GM12878 (cell line): ENCODE measurements around the gene KLK13. TPM values are rescaled to one million over a fixed set of nuclear protein-coding genes. Genes with fewer than 3 reads are reported as not detected.

Experiments
- ATAC-seq: fragments of 200-7000 bp; cut with Tn5 transposase; 3 replicates; pipeline ENCODE4 v1.9.1; 2020; ENCODE audit warnings: mild to moderate bottlenecking, moderate library complexity
- BruUV-seq: library from RNA; stranded (reverse); fragments of 400-500 nt; replicated peaks from 2 replicates; lab custom pipeline; 2021; lab: Mats Ljungman, UMichigan
- CTCF ChIA-PET: fragments of 300-600 bp; sonication (Branson Sonifier 250); formaldehyde crosslinking; extraction: SDS; loops from one replicate; lab custom pipeline; 2021; ENCODE audit warnings: inconsistent platforms; lab: Yijun Ruan, JAX
- POLR2A ChIA-PET: fragments of 350-600 bp; formaldehyde crosslinking; extraction: SDS; loops from one replicate; lab custom pipeline; 2021; ENCODE audit warnings: inconsistent platforms; lab: Charles Lee
- RAD21 ChIA-PET: fragments of 300-600 bp; sonication (Branson Sonifier 250); formaldehyde crosslinking; loops from one replicate; lab custom pipeline; 2023; ENCODE audit warnings: antibody characterized with exemption; ENCODE audit not compliant: unreplicated experiment; lab: Charles Lee
- SMC1A ChIA-PET: fragments of 300-600 bp; sonication (Branson Sonifier 250); formaldehyde crosslinking; loops from one replicate; lab custom pipeline; 2023; ENCODE audit not compliant: unreplicated experiment, uncharacterized antibody; lab: Charles Lee
- DNase-seq: peaks from one replicate; pipeline ENCODE4 v3.0.0-alpha.2; 2011; ENCODE audit warnings: low read depth, low spot score
- FAIRE-seq: peaks from 3 replicates; lab custom pipeline; 2011; peaks lifted over from hg19 to GRCh38; lab: Jason Lieb, UNC
- H2AFZ ChIP-seq: 2 replicates; pipeline ENCODE4 v1.6.0; 2011; ENCODE audit warnings: low read depth, low read length, control low read depth; ENCODE audit not compliant: control insufficient read depth
- H3K27ac ChIP-seq: 2 replicates; pipeline ENCODE4 v1.5.1; 2011; ENCODE audit warnings: control low read depth; ENCODE audit not compliant: control insufficient read depth, insufficient read depth
- H3K27me3 ChIP-seq, 2 experiments: replicated peaks in 1 of 2; 2 replicates each; pipeline versions ENCODE4 v1.6.0 to v1.6.1; 2011; ENCODE audit warnings: low read length in 1 of 2; ENCODE audit not compliant: control insufficient read depth in 2 of 2, insufficient read depth in 2 of 2
- H3K36me3 ChIP-seq, 2 experiments: 2 replicates each; pipeline ENCODE4 v1.5.1; 2011; ENCODE audit warnings: low read length in 1 of 2; ENCODE audit not compliant: control insufficient read depth in 2 of 2, insufficient read depth in 2 of 2
- H3K4me1 ChIP-seq: 2 replicates; pipeline ENCODE4 v1.6.1; 2011; ENCODE audit warnings: mild to moderate bottlenecking, low read length, moderate library complexity, mixed read lengths; ENCODE audit not compliant: control insufficient read depth, insufficient read depth
- H3K4me2 ChIP-seq: 2 replicates; pipeline ENCODE4 v1.6.0; 2011; ENCODE audit warnings: control low read depth; ENCODE audit not compliant: control insufficient read depth, insufficient read depth
- H3K4me3 ChIP-seq: fragments of 200-600 bp; sonication (generic); 2 replicates; pipeline ENCODE4 v1.5.1; 2016
- H3K79me2 ChIP-seq: 2 replicates; pipeline ENCODE4 v1.6.0; 2011; ENCODE audit warnings: low read length; ENCODE audit not compliant: control insufficient read depth, insufficient read depth
- H3K9ac ChIP-seq: 2 replicates; pipeline ENCODE4 v1.8.0; 2011; ENCODE audit warnings: low read length, control low read depth, mixed read lengths; ENCODE audit not compliant: control insufficient read depth, insufficient read depth
- H3K9me3 ChIP-seq: replicated peaks from 3 replicates; pipeline ENCODE4 v1.5.1; 2011; ENCODE audit warnings: mild to moderate bottlenecking, low read length; ENCODE audit not compliant: control insufficient read depth, insufficient read depth
- H4K20me1 ChIP-seq: 2 replicates; pipeline ENCODE4 v1.6.0; 2011; ENCODE audit not compliant: control insufficient read depth, insufficient read depth
- CUX1 ChIP-seq: IDR thresholded peaks from 2 replicates; pipeline ENCODE4 v1.6.1; 2012; ENCODE audit warnings: improper control_type of control experiment, low read depth, low read length; ENCODE audit not compliant: insufficient replicate concordance
- EGR1 ChIP-seq, 2 experiments: IDR thresholded peaks; 1 replicate in 1 of 2; 2 replicates in 1 of 2; pipeline ENCODE4 v1.6.1; 2011 to 2012; ENCODE audit warnings: low read depth in 2 of 2, low read length in 2 of 2, borderline replicate concordance in 1 of 2, mild to moderate bottlenecking in 1 of 2, moderate library complexity in 1 of 2
- EZH2 ChIP-seq: IDR thresholded peaks from 2 replicates; pipeline ENCODE4 v1.6.1; 2012; ENCODE audit warnings: low read depth, mild to moderate bottlenecking, control low read depth, inconsistent platforms, low read length, borderline replicate concordance; ENCODE audit not compliant: control insufficient read depth
- HDAC6 ChIP-seq: fragments of 200-600 bp; sonication (generic); IDR thresholded peaks from one replicate; pipeline ENCODE4 v1.8.0; 2017; ENCODE audit warnings: antibody characterized with exemption; ENCODE audit not compliant: unreplicated experiment
- MAX ChIP-seq: IDR thresholded peaks from 2 replicates; pipeline ENCODE4 v1.6.1; 2012; ENCODE audit warnings: low read depth, low read length, improper control_type of control experiment
- MLLT1 ChIP-seq: fragments of 450-650 bp; IDR thresholded peaks from 2 replicates; pipeline ENCODE4 v1.6.1; 2016; ENCODE audit warnings: mild to moderate bottlenecking
- MYB ChIP-seq: fragments of 150-350 bp; IDR thresholded peaks from 2 replicates; pipeline ENCODE4 v1.6.1; 2014; ENCODE audit warnings: mild to moderate bottlenecking, low read depth, low read length, borderline replicate concordance
- NFIC ChIP-seq: IDR thresholded peaks from 2 replicates; pipeline ENCODE4 v1.6.1; 2012; ENCODE audit warnings: low read depth, mild to moderate bottlenecking, inconsistent platforms, low read length, moderate library complexity
- NFXL1 ChIP-seq: fragments of 450-650 bp; IDR thresholded peaks from 2 replicates; pipeline ENCODE4 v1.6.1; 2017; ENCODE audit warnings: antibody characterized with exemption, mild to moderate bottlenecking, borderline replicate concordance
- NR2C2 ChIP-seq: IDR thresholded peaks from 2 replicates; pipeline ENCODE4 v1.6.1; 2011; ENCODE audit warnings: borderline replicate concordance, low read depth; ENCODE audit not compliant: control insufficient read depth, insufficient read length
- NRF1 ChIP-seq: conservative IDR thresholded peaks from 2 replicates; pipeline ENCODE4 v1.6.1; 2011; ENCODE audit warnings: mild to moderate bottlenecking, low read depth, low read length, improper control_type of control experiment
- RELA ChIP-seq: fragments of 450-650 bp; IDR thresholded peaks from 2 replicates; pipeline ENCODE4 v1.8.0; 2014; ENCODE audit warnings: borderline replicate concordance; ENCODE audit not compliant: partially characterized antibody
- SIX5 ChIP-seq: IDR thresholded peaks from 2 replicates; pipeline ENCODE4 v1.6.1; 2011; ENCODE audit warnings: mild to moderate bottlenecking, low read depth, low read length, moderate library complexity; ENCODE audit not compliant: severe bottlenecking
- SUPT20H ChIP-seq: IDR thresholded peaks from 2 replicates; pipeline ENCODE4 v1.6.1; 2011; ENCODE audit warnings: low read depth, mild to moderate bottlenecking, low read length, moderate library complexity, borderline replicate concordance; ENCODE audit not compliant: control insufficient read depth
- ZBED1 ChIP-seq: IDR thresholded peaks from 2 replicates; pipeline ENCODE4 v1.6.1; 2016; ENCODE audit warnings: borderline replicate concordance
- WGBS: methylation state at CpG from one replicate; pipeline ENCODE4 v1.1.6; 2016; ENCODE audit warnings: low lambda C conversion rate; ENCODE audit not compliant: insufficient replicate concordance, insufficient coverage; ENCODE audit errors: missing lambda C conversion rate; 5-methylcytosine and 5-hydroxymethylcytosine counted together
- in situ Hi-C: fragments of 300-500 bp; cut with MboI; formaldehyde crosslinking; loops from 9 replicates; pipeline ENCODE4 v1.14.3; 2018; ENCODE audit warnings: mixed read lengths
- intact Hi-C: fragments of 100-400 bp; cut with micrococcal nuclease; formaldehyde crosslinking; loops from one replicate; pipeline ENCODE4 v1.14.2; 2022; ENCODE audit not compliant: unreplicated experiment
- polyA plus RNA-seq, 11 experiments: library from polyadenylated mRNA; depleted of rRNA in 4 of 11; unstranded in 6 of 11; stranded (reverse) in 5 of 11; fragments of >200 nt; fragmentation: Nextera tagmentation in 4 of 11; fragmentation: Illumina TruSeq in 1 of 11; extraction: Ambion mirVana in 4 of 11; extraction: Trizol in 1 of 11; gene quantifications; 1 replicate in 1 of 11; 2 replicates in 10 of 11; pipeline versions ENCODE4 v1.2.1 to v1.2.3, GENCODE V29; 2011 to 2016; ENCODE audit warnings: inconsistent platforms in 2 of 11, missing spikeins in 2 of 11, low read depth in 1 of 11
- total RNA-seq, 4 experiments: library from RNA; depleted of rRNA in 3 of 4; stranded (reverse); fragments of >200 nt in 3 of 4; fragmentation: Illumina TruSeq in 1 of 4; extraction: Trizol in 1 of 4; gene quantifications; 2 replicates each; pipeline versions ENCODE4 v1.2.1 to v1.2.3, GENCODE V29; 2013 to 2021

KLK13 gene
- total and polyA plus RNA-seq, 10 of the 15 experiments (the other 5 are each of a cell fraction or from before 2014, with no cell fraction given), result not detected

GRCh38 chr19:51066393-51067186 is 1.7 kb upstream of the KLK13 start:
- Histone ChIP-seq H3K79me2 (no peaks in the 10 kb centered on the region), H3K9ac (no peak overlapping the region), H3K27ac (no peak overlapping the region), H3K27me3 (no peaks in the 10 kb centered on the region; a peak in 1 of 4 replicates), H3K36me3 (no peaks in the 10 kb centered on the region), H3K4me2 (no peak overlapping the region), H3K9me3 (no peaks in the 10 kb centered on the region), H3K4me3 (no peak overlapping the region), H2AFZ (no peak overlapping the region), H4K20me1 (no peaks in the 10 kb centered on the region), H3K4me1 (no peaks in the 10 kb centered on the region)
- POLR2A ChIA-PET, result no interaction called here
- no peak for DNase-seq
- WGBS, result 15% methylated on average over 7 of the region's 7 CpGs
- CTCF ChIA-PET, result no interaction called here
- no peak for TF ChIP-seq EZH2
- no peak for TF ChIP-seq NR2C2
- no peak for TF ChIP-seq MYB
- no peak for TF ChIP-seq SIX5
- no peak for TF ChIP-seq MLLT1
- TF ChIP-seq EGR1 (IDR thresholded peaks at IDR 0.05; ENCODE audit: borderline replicate concordance in 1 of 2, low read depth in 2 of 2, low read length in 2 of 2), result no peak
- no peak for TF ChIP-seq NFIC
- no peak for TF ChIP-seq ZBED1
- no peak for TF ChIP-seq RELA
- no peak for TF ChIP-seq NFXL1
- TF ChIP-seq HDAC6, result no peak
- TF ChIP-seq NRF1, result no peak
- TF ChIP-seq SUPT20H, result no peak
- TF ChIP-seq MAX, result no peak
- TF ChIP-seq CUX1, result no peak
- intact Hi-C loops, result no loop called here
- no peak for ATAC-seq
- in situ Hi-C loops, result no loop called here
- RAD21 ChIA-PET, result no interaction called here
- BruUV-seq, result no TSS peak
- SMC1A ChIA-PET, result no interaction called here
- FAIRE-seq, result no peak
